Pancreas (tissue), 10 donors: ENCODE measurements around the gene ENDOU. TPM values are rescaled to one million over a fixed set of nuclear protein-coding genes. Genes with fewer than 3 reads are reported as not detected.
A peak's percentile ranks its signal among the peaks of the same experiment; 100 is the strongest.

Experiments
- ATAC-seq, 4 donors: fragments of 200-7000 bp; cut with Tn5 transposase; one replicate each; pipeline versions ENCODE4 v1.8.0 to v1.9.1; 2020; ENCODE audit warnings: mild to moderate bottlenecking in 4 of 4, moderate library complexity in 4 of 4
- DNase-seq, 6 donors: peaks; one replicate each; pipeline ENCODE4 v3.0.0-alpha.2; 2020
- FAIRE-seq: peaks from 2 replicates; lab custom pipeline; 2012; peaks lifted over from hg19 to GRCh38; lab: Jason Lieb, UNC
- H3K27ac ChIP-seq, 4 donors: fragments of 200-600 bp; sonication (generic); 1 replicate in 3 of 4; 2 replicates in 1 of 4; pipeline versions ENCODE4 v1.5.0 to v1.8.0; 2020
- H3K27me3 ChIP-seq, 4 donors: fragments of 200-600 bp; one replicate each; pipeline ENCODE4 v1.8.0; 2021
- H3K36me3 ChIP-seq, 3 donors: fragments of 200-600 bp; sonication (generic) in 1 of 3; one replicate each; pipeline versions ENCODE4 v1.5.0 to v1.8.0; 2020 to 2021
- H3K4me1 ChIP-seq, 3 donors: fragments of 200-600 bp; one replicate each; pipeline ENCODE4 v1.8.0; 2021
- H3K4me3 ChIP-seq, 4 donors: fragments of 200-600 bp; sonication (generic) in 2 of 4; one replicate each; pipeline versions ENCODE4 v1.5.0 to v1.8.0; 2020 to 2021
- H3K9me3 ChIP-seq, 4 donors: fragments of 200-600 bp; one replicate each; pipeline ENCODE4 v1.8.0; 2021
- WGBS, 2 donors: extraction: QIAGEN DNeasy Blood & Tissue Kit; methylation state at CpG; one replicate each; pipeline ENCODE4 v1.1.7; 2013; 5-methylcytosine and 5-hydroxymethylcytosine counted together
- intact Hi-C, 3 donors: fragments of 100-400 bp; cut with DNase I; formaldehyde crosslinking; loops; one replicate each; pipeline versions ENCODE4 v1.11.1 to v1.14.2; 2022
- polyA plus RNA-seq, 2 donors: library from polyadenylated mRNA; stranded (reverse); fragments of 200-250 nt; gene quantifications; one replicate each; pipeline ENCODE4 v1.2.3, GENCODE V29; 2013
- total RNA-seq, 6 donors: library from RNA; stranded (reverse); fragmentation: NEBNext Ultra II Directional in 4 of 6; extraction: Animal tissue kit (Norgen Biotek cat#: 25700) in 4 of 6; gene quantifications; one replicate each; pipeline versions ENCODE4 v1.2.1 to v1.2.4, GENCODE V29; 2021 to 2023
- TF ChIP-seq, protein P1 (sequence below), 4 donors: fragments of 200-600 bp; sonication (generic) in 3 of 4; IDR thresholded peaks; one replicate each; pipeline versions ENCODE4 v1.5.0 to v1.8.0; 2021; ENCODE audit warnings: antibody characterized with exemption in 4 of 4
- donor health status: healthy with polysubstance abuse.
- donor health status: DM: no; HTN: no; CAD: no; lungs with moderate emphysema.
- donor health status: DM: no; HTN: no; CAD: no.
- donor health status: control.
- donor health status: control.
- donor health status: Bipolar disorder and iron deficiency.
- donor health status: DM: yes; HTN: yes; CAD: no.
- donor health status: DM: no; HTN: no; CAD: no.
- donor health status: DM: no; HTN: no; CAD: no.
- donor health status: DM: yes; HTN: yes; CAD: no.

ENDOU gene
- total and polyA plus RNA-seq, 8 donors, result 0.11 to 0.23 (median 0.20) TPM; not detected in 5

DNA sequence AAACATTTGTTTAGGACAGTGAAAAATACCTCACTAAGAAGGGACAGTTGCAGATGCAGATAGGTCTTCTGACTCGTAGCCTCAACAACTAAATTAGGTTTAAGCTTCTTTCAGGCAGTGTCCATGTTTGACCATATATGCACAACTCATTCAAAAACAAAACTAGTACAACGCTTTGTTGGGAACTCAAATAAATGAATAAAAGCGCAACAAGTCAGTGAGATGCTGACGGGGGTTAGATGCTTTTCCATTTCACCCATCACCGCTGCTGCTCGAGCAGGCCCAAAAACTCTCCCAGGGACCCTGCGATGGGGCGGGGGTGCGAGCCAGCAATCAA is 20.1 kb downstream of the ENDOU start:
- DNase-seq (no peak), ATAC-seq (no peak), FAIRE-seq (no peak)
- peaks cover 0 to 7% (median 0%) of the 10 kb centered on the region in 3 donors for H3K36me3 ChIP-seq
- intact Hi-C loops, result loop anchor here in 1 of 3 donors (10.0 kb wide), 1 partner anchor 50 kb away; no protein-coding TSS in a partner anchor
- H3K9me3 ChIP-seq, result no peaks in the 10 kb centered on the region
- H3K27me3 ChIP-seq, result no peaks in the 10 kb centered on the region
- H3K4me3 ChIP-seq, result peak overlapping the region; percentile 90 to 93 (median 92)
- 1 to 2% methylated on average over 9 of the region's 9 CpGs for WGBS, 2 donors
- H3K4me1 ChIP-seq, result peaks cover 0 to 11% (median 0%) of the 10 kb centered on the region in 3 donors
- H3K27ac ChIP-seq, result peak overlapping the region; percentile 81 to 87 (median 84)
- TF ChIP-seq, protein P1, sequence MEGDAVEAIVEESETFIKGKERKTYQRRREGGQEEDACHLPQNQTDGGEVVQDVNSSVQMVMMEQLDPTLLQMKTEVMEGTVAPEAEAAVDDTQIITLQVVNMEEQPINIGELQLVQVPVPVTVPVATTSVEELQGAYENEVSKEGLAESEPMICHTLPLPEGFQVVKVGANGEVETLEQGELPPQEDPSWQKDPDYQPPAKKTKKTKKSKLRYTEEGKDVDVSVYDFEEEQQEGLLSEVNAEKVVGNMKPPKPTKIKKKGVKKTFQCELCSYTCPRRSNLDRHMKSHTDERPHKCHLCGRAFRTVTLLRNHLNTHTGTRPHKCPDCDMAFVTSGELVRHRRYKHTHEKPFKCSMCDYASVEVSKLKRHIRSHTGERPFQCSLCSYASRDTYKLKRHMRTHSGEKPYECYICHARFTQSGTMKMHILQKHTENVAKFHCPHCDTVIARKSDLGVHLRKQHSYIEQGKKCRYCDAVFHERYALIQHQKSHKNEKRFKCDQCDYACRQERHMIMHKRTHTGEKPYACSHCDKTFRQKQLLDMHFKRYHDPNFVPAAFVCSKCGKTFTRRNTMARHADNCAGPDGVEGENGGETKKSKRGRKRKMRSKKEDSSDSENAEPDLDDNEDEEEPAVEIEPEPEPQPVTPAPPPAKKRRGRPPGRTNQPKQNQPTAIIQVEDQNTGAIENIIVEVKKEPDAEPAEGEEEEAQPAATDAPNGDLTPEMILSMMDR (IDR thresholded peaks at IDR 0.05), result no peak

DNA sequence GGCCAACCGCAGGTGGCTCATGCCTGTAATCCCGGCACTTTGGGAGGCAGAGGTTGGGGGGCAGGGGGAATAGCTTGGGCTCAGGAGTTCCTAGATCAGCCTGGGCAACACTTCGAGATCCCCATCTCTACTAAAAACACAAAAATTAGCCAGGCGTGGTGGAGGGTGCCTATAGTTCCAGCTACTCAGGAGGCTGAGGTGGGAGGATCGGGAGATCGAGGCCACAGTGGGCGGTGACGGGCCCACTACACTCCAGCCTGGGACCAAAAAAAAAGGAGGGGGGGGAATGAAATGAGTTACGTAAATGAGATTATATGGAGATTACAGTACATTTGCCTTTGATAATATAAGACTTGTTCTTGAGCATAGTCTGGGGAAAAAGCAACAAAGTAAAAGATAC is 20.6 kb downstream of the ENDOU start:
- no peak for FAIRE-seq
- peaks cover 0 to 8% (median 0%) of the 10 kb centered on the region in 3 donors for H3K36me3 ChIP-seq
- no peak for DNase-seq
- H3K4me3 ChIP-seq, result peak overlapping the region in 2 of 4 donors; percentile 90 to 93
- no peaks in the 10 kb centered on the region for H3K27me3 ChIP-seq
- intact Hi-C loops, result loop anchor here in 1 of 3 donors (10.0 kb wide), 1 partner anchor 50 kb away; no protein-coding TSS in a partner anchor
- ATAC-seq, result no peak
- H3K9me3 ChIP-seq, result no peaks in the 10 kb centered on the region
- H3K4me1 ChIP-seq, result peaks cover 0 to 11% (median 0%) of the 10 kb centered on the region in 3 donors
- 83 to 90% methylated on average over 9 of the region's 9 CpGs for WGBS, 2 donors
- TF ChIP-seq, protein P1 (IDR thresholded peaks at IDR 0.05), result no peak
- H3K27ac ChIP-seq, result no peak overlapping the region

DNA sequence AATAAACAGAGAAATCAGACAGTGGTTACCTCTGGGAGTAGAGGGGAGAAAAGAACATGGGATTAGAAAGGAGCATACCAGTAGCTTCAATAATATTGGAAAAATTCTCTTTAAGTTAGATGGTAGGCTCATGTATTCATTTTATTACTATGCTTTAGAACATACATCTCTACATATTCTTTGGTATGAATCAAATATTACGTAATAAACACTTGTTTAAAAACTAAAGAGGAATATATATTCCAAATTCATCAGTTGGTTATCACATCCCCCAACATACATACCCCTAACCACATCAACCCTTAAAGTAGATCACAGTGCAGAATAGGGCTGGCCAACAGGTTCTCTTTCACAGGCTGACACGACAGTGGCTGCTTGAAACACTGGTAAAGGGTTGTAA is 25.0 kb downstream of the ENDOU start:
- ATAC-seq (no peak), DNase-seq (no peak), FAIRE-seq (no peak)
- no peaks in the 10 kb centered on the region for H3K9me3 ChIP-seq
- intact Hi-C loops, result loop anchor here in 1 of 3 donors (10.0 kb wide), 1 partner anchor 45 kb away; no protein-coding TSS in a partner anchor
- no peak overlapping the region for H3K27ac ChIP-seq
- TF ChIP-seq, protein P1 (IDR thresholded peaks at IDR 0.05), result no peak
- 95 to 100% methylated on average over 2 of the region's 2 CpGs for WGBS, 2 donors
- peaks cover 0 to 13% (median 0%) of the 10 kb centered on the region in 3 donors for H3K36me3 ChIP-seq
- no peaks in the 10 kb centered on the region for H3K27me3 ChIP-seq
- no peak overlapping the region for H3K4me3 ChIP-seq
- H3K4me1 ChIP-seq, result peaks cover 0 to 3% (median 0%) of the 10 kb centered on the region in 3 donors

DNA sequence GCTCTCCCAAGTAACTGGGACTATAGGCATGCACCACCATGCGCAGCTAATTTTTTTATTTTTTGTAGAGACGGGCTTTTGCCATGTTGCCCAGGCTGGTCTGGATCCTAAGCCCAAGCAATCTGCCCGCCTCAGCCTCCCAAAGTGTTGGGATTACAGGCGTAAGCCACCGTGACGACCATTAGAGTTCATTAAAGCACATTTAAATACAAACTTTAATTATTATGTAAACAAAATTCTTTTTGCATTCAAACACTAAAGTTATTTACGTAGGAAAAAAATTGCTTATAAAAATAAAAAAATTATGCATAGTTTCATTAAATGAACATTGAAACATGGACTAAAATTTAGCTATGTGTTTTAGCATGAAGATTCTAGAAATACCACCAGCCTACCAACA is 26.7 kb downstream of the ENDOU start:
- no peak for FAIRE-seq
- H3K4me3 ChIP-seq, result no peak overlapping the region
- H3K27ac ChIP-seq, result no peak overlapping the region
- no peaks in the 10 kb centered on the region for H3K27me3 ChIP-seq
- no peak for DNase-seq
- H3K9me3 ChIP-seq, result no peaks in the 10 kb centered on the region
- 89 to 95% methylated on average over 7 of the region's 7 CpGs for WGBS, 2 donors
- peaks cover 0 to 18% (median 0%) of the 10 kb centered on the region in 3 donors for H3K36me3 ChIP-seq
- ATAC-seq, result no peak
- TF ChIP-seq, protein P1 (IDR thresholded peaks at IDR 0.05), result no peak
- H3K4me1 ChIP-seq, result no peaks in the 10 kb centered on the region
- intact Hi-C loops, result no loop called here

DNA sequence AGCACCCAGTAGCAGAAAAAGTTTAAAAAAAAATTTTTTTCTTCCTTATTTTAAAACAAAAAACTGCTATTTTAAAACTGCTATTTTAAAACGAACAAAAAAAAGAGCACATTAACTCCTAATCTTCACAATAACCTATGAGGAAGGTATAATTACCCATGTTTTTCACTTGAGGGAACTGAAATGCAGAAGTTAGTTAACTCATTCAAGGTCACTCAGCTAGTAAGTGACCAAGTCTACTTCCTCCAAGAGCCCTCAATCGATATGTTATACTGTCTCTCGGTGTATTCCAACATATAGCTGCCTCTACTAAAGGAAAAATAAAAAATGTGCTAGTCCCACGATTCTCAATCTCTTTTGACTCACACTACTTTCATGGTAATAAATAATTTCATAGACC is 27.2 kb downstream of the ENDOU start:
- FAIRE-seq, result peak; percentile 54
- intact Hi-C loops, result no loop called here
- H3K9me3 ChIP-seq, result no peaks in the 10 kb centered on the region
- H3K4me1 ChIP-seq, result no peaks in the 10 kb centered on the region
- H3K27me3 ChIP-seq, result no peaks in the 10 kb centered on the region
- peaks cover 0 to 18% (median 0%) of the 10 kb centered on the region in 3 donors for H3K36me3 ChIP-seq
- no peak for DNase-seq
- H3K4me3 ChIP-seq, result no peak overlapping the region
- ATAC-seq, result no peak
- 56 to 72% methylated on average over 4 of the region's 4 CpGs for WGBS, 2 donors
- TF ChIP-seq, protein P1 (IDR thresholded peaks at IDR 0.05), result no peak
- no peak overlapping the region for H3K27ac ChIP-seq
